HG02840 (cell line): ENCODE results near the gene COL1A1.

Experiments used
- ATAC-seq: cut with Tn5 transposase; IDR thresholded peaks from one replicate; pipeline ENCODE4 v1.9.1; 2021; ENCODE audit warnings: mild to moderate bottlenecking, moderate library complexity, moderate number of reproducible peaks; ENCODE audit not compliant: unreplicated experiment, low FRiP score

Gene COL1A1

DNA sequence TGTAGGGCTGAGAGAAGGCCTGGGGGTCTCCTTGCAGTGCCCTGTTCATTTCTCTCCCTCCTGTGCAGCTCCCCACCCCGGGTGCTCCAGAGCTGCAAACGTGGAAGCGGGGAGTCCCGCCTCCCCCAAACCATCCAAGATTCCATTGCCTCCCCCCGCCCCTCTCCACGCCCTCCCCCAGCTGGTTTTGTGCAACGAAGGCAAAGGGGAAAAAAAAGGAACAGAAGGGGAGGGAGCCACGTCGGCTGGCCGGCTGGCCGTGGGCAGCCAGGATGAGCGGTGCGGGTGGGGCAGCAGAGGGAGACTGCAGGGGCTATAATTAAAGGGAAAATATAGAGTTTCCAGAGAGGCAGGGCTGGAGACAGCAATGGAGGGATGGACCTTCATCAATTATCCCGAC is 1.7 kb upstream of the COL1A1 start:
- ATAC-seq: no peak

DNA sequence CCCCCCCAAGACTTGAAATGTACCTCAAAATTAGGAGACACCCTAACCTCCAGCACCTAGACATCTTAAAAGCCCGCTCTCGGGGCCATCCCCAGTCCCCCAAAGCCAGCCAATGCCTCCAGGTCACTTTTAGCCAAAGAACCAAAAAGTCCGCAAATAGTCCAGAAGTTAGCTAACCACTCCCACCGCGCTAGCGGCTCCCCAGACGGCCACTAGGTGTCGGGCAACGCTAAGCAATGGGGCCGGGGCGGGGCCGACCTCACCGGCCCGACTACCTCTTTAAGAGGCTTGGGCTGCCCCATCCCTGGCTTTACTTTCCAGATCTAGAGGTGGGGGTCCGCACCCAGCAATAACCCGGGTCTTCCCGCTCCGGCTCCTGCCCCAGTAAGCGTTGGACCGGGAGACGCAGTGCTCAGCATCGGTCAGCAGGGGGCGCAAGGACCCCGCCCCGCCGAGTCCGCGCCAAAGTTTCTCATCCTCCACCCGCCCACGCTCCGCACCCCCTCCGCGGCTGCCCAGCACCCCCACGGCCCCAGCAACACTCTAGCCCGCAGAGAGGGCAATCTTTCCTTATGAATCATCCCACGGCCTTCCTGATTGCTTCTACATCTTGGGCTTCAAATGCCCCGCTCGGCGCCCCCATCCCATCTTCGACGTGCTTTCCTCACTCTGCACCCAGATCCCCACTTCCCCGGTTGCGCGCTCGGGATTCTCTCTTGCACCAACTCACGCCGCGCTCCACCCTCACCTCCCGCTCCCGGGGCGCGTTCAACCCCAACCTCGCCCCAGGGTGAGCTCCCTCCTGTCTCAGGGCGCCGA is 765 bp downstream of the COL1A1 start:
- no peak for ATAC-seq

DNA sequence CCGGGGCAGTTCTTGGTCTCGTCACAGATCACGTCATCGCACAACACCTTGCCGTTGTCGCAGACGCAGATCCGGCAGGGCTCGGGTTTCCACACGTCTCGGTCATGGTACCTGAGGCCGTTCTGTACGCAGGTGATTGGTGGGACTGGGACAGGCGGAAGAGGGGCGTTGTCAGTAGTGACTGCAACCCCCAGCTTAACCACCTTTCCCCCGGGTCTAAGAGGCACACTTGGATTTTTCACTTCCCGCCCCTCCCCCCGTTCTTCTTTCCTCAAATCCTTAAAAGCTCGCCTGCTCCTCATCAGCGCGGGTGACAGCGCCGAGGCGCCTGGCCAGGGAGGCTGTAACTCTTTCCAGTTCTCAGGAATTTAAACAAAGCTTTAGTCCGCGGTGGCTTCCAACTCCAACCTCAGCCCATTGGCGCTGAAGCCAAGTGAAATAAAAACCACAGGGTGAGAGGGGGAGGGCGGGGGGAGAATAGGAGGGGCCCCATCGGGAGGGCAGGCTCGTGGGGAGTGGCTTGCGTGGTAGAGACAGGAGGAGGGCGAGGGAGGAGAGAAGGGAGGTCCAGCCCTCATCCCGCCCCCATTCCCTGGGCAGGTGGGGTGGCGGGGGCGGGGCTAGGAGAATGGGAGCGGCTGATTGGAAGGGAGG is 1.5 kb downstream of the COL1A1 start:
- no peak for ATAC-seq

DNA sequence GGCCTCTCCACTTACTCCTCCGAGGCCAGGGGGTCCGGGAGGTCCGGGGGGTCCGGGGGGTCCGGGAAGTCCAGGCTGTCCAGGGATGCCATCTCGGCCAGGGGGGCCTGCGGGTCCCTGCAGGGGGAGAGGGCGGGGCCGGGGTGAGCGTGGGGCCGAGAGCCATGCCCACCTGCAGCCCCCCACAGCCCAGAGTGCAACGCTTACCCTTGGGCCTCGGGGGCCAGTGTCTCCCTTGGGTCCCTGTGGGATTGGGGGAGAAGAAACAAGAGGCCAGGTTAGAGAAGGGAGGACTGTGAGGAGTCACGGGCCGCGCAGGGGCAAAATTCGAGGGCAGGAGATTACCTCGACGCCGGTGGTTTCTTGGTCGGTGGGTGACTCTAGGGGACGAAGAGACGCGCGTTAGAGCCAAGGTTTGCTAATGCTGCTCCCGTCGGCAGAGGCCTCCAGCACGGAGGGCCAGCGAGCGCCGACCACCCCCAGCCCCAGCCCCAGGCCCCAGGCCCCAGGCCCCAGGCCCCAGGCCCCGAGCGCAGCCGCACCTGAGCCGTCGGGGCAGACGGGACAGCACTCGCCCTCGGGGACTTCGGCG is 2.1 kb downstream of the COL1A1 start:
- no peak for ATAC-seq

DNA sequence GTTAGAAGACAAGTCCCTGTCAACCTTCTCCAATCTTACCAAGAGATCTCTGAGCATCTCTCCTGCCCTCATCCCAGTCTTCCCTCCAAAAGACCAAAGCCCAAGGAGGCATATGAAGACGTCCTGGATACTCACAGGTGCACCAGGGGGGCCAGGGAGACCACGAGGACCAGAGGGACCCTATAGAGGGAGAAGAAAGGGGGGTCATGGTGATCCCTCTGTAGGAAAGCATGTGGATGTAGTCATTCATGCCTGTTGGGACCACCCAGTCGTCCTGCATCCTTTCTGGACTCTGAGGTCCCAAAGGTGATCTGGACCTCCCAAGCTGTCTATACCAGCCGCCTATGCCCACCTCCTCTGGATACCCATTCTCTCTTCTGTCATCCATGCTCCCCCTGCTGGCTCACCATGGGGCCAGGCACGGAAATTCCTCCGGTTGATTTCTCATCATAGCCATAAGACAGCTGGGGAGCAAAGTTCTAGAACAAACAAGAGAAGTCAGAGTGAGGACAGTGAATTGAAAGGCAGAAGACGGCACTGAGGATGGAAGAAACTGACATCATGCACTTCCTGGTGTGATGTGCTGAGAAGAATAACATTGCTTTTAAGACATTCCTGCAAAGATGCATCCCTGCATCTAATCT is 3.3 kb downstream of the COL1A1 start:
- no peak for ATAC-seq

DNA sequence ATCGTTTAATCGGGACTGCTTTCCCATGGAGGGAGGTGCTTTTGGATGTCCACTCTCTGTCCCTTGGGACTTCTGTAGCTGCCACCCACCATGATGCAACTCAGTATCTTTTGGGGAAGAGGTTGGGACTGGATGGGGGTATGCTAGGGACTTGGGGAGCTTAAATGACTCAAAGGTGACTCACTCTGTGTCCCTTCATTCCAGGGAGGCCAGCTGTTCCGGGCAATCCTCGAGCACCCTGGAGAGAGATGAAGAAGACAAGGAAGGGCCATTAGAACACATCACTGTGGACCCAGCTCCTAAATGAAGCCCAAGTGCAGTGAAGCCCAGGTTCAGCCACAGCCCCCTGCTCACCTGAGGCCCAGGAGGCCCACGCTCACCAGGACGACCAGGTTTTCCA is 4.6 kb downstream of the COL1A1 start:
- ATAC-seq: no peak

DNA sequence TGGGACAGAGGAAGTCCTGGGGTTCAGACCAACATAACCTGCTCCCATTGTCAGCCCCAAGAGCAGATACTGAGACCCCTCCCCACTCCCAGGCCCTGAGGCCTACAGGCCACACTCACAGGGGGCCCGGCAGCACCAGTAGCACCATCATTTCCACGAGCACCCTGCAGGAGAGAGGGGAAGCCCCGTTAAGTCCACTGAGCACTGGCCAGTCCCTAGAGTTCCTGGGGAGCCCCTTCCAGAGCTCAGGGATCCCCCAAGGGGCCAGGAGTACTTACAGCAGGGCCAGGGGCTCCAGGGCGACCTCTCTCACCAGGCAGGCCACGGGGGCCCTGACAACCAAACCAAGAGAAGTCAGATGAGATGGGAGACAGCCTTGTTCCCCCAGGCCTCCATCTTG is 5.4 kb downstream of the COL1A1 start:
- ATAC-seq: no peak

DNA sequence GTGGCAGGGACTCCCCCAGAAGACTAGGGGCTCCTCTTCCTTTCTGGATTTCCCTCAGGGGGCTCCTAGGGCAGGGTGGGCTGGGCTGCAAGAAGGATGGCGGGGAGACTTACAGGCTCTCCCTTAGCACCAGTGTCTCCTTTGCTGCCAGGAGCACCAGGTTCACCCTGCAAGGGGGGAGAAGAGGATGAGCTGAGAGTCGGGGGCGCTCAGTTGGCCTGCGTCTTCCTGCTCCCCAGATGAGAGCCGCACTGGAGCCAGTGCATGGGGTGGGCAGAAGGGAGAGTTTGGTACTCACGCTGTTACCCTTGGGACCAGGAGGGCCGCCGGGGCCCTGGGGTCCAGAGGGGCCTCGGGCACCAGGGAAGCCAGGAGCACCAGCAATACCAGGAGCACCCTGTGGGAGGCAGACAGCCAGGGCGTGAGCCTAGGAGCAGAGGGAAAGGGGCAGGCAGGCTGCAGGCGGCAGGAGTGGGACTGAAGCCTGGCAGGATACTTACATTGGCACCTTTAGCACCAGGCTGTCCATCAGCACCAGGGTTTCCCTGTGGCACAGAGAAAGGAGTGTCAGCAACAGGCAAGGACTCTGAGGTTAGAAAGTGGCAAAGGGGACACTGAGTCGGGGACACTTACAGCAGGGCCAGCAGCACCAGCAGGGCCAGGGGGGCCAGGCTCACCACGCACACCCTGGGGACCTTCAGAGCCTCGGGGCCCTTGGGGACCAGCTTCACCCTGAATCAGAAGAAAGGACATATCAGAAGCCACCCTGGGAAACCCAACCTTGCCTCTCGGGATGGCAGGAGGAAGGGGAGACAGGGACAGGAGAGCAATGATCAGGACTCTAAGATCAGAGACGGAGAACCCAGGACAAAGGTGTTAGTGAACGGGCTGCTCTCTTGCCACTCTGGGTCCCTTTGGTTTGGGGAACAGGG is 6.2 kb downstream of the COL1A1 start:
- no peak for ATAC-seq

DNA sequence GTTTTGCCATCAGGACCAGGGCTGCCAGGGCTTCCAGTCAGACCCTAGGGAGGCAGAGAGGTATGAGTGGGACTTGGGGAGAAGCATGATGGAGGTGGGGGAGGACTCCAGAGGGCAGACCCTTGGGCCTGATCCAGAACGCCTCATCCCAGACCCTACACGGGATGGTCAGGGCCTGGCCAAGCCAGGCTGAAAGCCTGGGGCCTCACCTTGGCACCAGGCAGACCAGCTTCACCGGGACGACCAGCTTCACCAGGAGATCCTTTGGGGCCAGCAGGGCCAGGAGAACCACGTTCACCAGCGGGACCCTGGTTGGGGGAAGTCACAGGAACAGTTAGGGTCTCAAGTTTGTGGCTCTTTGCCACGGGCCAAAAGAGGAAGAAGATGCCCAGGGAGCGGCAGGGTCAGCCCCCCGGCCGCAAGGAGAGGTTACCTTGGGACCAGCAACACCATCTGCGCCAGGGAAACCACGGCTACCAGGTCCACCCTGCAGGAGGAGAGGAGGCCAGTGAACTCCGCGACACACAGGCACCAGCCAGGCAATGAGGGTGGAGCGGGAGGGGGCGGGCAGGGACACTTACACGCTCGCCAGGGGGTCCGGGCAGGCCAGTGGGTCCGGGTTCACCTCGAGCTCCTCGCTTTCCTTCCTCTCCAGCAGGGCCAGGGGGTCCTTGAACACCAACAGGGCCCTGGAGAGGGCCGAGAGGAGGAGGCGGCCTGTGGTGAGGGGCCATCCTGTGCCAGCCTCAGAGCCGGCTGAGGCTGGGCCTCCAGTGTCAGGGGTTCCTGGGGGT is 7.1 kb downstream of the COL1A1 start:
- ATAC-seq: no peak

DNA sequence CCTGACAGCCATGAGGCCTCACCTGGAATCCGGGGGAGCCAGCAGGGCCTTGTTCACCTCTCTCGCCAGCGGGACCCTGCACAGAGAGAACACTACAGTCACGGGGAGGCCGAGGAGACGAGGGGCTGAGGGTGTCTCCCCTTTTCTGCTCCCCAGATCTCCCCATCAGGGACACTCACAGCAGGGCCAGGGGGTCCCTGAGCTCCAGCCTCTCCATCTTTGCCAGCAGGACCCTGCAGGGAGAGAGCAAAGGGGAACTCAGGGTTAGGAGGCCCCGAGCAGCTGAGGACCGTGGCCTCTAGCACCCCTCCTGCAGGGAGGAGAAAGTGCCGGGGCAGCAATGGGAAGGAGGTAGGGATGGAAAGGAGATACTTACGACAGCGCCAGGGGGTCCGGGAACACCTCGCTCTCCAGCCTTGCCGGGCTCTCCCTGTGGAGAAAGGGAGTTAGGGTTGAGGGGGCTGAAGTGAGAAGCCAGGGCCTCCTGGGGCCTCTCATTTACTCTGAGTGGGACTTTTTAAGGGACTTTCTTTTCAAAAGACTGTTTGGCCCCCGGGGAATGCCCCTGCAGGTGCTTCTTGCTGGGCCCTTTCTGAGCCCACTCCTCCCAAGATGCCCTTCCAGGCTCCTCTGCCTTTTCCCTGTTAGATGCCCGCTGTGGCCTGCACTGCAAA is 8.7 kb downstream of the COL1A1 start:
- ATAC-seq: no peak

DNA sequence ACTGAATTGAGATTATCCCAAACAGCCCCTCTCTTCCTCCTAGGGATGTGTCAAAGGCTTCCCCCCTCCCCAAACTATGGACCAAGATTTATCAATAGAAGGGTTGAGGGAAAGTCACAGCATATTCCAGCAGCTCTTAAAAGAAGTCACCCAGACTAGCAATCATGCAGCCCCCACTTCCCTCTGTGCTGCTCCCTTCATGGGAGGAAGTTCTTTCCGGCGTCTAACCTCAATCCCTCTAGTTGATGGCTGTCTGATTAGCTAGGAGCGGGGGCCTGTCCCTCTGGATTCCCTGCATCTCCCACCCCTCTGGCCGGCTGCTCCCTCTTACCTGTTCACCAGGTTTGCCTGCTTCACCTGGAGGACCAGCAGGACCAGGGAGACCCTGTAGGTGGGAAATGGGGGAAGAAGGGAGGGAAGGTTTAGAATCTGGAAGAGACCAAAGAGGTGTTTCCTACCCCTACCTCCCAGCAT is 9.2 kb downstream of the COL1A1 start:
- no peak for ATAC-seq

DNA sequence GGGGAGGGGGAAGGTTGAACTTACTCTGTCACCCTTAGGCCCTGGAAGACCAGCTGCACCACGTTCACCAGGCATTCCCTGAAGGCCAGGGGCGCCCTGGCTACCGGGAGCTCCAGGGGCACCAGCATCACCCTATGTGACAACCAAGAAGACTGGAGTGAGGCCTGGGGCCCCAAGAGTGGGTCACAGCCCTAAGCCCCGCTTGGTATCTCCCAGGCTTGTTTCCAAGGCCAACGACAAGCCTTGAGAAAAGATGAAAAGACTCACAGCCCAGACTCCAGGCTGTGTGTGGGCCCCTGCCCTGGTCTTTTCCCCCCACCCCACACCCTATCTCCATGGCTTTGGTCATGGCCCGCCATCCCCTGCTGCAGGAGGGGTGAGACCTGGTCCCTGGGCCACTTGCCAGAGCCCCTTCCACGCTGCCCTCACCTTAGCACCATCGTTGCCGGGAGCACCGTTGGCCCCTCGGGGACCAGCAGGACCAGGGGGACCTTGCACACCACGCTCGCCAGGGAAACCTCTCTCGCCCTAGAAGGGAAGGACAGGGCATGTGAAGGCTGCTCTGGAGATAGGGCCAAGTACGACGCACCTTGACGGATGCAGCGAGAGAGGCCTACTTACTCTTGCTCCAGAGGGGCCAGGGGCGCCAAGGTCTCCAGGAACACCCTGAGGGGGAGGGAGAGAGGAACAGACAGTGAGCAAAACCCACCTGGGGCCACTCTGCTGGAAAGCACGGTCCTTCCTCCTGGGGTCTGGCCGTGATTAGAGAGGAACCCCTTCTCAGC is 9.9 kb downstream of the COL1A1 start:
- ATAC-seq: no peak

DNA sequence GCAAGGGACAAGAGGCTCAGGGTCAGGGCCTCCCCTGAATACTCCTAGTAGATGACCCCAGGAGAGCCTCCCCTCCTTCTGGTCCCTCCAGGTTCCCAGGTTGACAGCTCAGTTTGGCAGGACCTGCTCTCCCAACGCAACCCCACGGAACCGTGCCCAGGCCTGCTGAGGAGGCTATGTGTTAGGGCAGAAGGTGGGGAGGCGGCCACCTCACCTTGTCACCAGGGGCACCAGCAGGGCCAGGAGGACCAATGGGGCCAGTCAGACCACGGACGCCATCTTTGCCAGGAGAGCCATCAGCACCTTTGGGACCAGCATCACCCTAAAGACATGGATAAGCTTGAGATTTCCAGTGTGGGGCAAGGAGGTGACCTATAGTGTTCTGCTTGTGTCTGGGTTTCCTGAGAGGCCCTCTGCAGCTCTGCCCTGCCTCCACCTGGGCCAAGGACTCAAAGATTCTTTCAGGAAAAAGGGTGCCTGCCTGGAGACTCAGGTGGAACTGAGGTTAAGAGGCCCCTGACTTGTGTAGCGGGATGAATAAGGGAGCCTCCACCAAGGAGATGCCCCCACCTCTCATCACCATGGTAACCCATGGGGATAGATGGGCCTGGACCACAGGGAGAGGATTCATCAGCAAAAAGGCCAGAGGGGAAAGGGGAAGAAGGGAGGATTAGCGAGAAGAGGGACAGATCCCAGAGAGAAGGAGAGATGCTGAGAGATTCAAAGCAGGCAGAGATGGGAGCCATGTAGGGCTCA is 10.7 kb downstream of the COL1A1 start:
- no peak for ATAC-seq

DNA sequence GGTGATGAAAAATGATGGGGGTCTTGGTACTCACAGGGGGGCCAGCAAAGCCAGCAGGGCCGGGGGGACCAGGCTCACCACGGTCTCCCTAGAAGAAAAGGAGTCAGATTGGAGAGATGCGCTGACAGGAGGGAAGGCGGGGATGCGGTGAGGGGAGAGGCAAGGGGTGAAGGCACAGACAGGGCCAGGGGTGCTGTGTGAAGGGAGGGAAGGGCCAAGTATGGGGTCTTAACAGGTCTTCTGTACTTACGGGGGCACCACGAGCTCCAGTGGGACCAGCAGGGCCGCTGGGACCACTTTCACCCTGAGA is 11.2 kb downstream of the COL1A1 start:
- ATAC-seq: no peak

DNA sequence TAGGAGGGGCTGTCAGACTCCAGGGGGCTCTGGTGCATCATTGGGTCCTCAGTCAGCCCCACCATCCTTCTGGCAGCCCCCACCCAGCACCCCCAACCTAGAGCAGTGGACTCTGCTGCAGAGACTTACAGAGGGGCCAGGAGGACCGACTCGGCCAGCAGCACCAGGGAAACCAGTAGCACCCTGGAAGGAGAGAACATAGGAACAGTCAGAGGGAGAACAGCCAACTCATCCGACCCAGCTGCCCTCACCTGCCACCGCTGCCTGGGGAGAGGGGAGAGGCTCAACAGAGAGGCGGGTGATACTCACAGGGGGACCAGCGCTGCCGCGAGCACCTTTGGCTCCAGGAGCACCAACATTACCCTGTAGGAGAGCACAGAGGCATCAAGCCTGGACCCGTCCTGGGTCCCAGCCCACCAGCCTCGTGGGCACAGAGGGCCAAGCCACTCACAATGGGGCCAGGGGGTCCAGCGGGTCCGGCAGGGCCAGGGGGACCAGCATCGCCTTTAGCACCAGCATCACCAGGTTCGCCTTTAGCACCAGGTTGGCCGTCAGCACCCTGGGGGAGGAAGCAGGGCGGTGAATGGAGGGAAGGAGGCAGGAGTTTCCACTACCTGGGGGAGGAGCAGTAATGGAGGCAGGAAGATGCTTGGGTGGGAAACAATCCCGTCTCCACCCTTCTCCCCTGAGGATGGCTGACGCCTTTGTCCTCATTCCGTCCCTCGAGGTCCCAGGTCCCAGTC is 11.7 kb downstream of the COL1A1 start:
- no peak for ATAC-seq

DNA sequence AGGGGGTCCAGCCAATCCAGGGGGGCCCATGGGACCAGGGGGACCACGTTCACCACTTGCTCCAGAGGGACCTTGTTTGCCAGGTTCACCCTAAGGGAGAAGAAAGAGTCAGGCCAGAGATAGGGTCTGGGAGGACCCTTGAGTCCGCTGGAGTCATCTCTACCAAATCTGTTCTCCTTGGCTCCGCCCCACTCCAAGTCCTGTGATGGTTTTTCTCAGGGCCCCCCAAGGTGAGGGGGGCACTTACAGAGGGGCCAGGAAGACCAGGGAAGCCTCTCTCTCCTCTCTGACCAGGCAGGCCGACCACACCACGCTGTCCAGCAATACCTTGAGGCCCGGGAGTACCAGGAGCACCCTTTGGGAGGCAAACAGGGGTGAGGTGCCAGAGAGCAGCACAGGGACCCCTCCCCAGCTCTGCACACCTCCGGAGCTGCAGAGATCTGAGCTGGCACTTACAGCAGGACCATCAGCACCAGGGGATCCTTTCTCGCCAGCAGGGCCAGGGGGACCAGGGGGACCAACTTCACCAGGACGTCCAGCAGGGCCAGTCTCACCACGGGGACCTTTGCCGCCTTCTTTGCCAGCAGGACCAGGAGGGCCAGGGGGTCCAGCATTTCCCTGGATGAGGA is 12.4 kb downstream of the COL1A1 start:
- ATAC-seq: no peak
